Measurements from ENCODE around the gene EEPD1. TPM values are rescaled to one million over a fixed set of nuclear protein-coding genes. Genes with fewer than 3 reads are reported as not detected.
"Not testable (repeated sequence)": the region's sequence is repeated elsewhere in the genome, so short reads cannot be mapped to it uniquely, and the experiment has no call there.

EEPD1 gene
- total RNA-seq, 2 experiments from 2014 or later: 1.3 TPM

- H3K4me1 Mint-ChIP-seq: peaks cover 35% of the 10 kb centered on the region
- DNase-seq (no peak), ATAC-seq (no peak)
- H3K9me3 Mint-ChIP-seq (ENCODE audit: low read depth): no peaks in the 10 kb centered on the region
- intact Hi-C loops (cut with DNase I, micrococcal nuclease): loop anchor here (5.0 to 10.0 kb wide), 4 partner anchors 171 to 566 kb away; partner anchors contain the start of gene SEPTIN7 (in 1 of the 2)
- CTCF ChIA-PET: interaction anchor here (0.6 to 1.3 kb wide), 4 partner anchors 11 to 171 kb away, joined by 3 to 5 read pairs (median 3); no protein-coding TSS in a partner anchor
- no peaks in the 10 kb centered on the region for H3K36me3 Mint-ChIP-seq (ENCODE audit: low read depth)
- H3K4me3 Mint-ChIP-seq: no peak overlapping the region
- H3K27ac Mint-ChIP-seq: peak overlapping the region; percentile 0
- POLR2A ChIA-PET: no interaction called here
- peaks cover 27% of the 10 kb centered on the region for H3K27me3 Mint-ChIP-seq
These were observed 36.5 kb upstream of the EEPD1 start for GRCh38 chr7:36116347-36117202.

GRCh38 chr7:36117203-36117840 lies 35.7 kb upstream of the EEPD1 start:
- Mint-ChIP-seq H3K9me3 (ENCODE audit: low read depth) (peaks cover 4% of the 10 kb centered on the region), H3K4me1 (peaks cover 35% of the 10 kb centered on the region), H3K4me3 (no peak overlapping the region), H3K36me3 (ENCODE audit: low read depth) (peaks cover 1% of the 10 kb centered on the region), H3K27me3 (peaks cover 29% of the 10 kb centered on the region), H3K27ac (no peak overlapping the region)
- intact Hi-C loops (cut with DNase I, micrococcal nuclease): loop anchor here (5.0 to 10.0 kb wide), 4 partner anchors 170 to 565 kb away; partner anchors contain the start of gene SEPTIN7 (in 1 of the 2)
- CTCF ChIA-PET: interaction anchor here (0.8 to 1.2 kb wide), 2 partner anchors 19 to 202 kb away, joined by 3 read pairs; no protein-coding TSS in a partner anchor
- no peak for ATAC-seq
- no peak for DNase-seq
- POLR2A ChIA-PET: no interaction called here

GRCh38 chr7:36118344-36118743 lies 34.7 kb upstream of the EEPD1 start:
- H3K9me3 Mint-ChIP-seq (ENCODE audit: low read depth): peaks cover 8% of the 10 kb centered on the region
- no peak for DNase-seq
- POLR2A ChIA-PET: no interaction called here
- peaks cover 35% of the 10 kb centered on the region for H3K4me1 Mint-ChIP-seq
- no peak overlapping the region for H3K4me3 Mint-ChIP-seq
- peaks cover 22% of the 10 kb centered on the region for H3K27me3 Mint-ChIP-seq
- H3K36me3 Mint-ChIP-seq (ENCODE audit: low read depth): peaks cover 1% of the 10 kb centered on the region
- CTCF ChIA-PET: interaction anchor here (0.6 to 1.2 kb wide), 3 partner anchors 20 to 201 kb away, joined by 3 read pairs; no protein-coding TSS in a partner anchor
- no peak for ATAC-seq
- no peak overlapping the region for H3K27ac Mint-ChIP-seq
- intact Hi-C loops (cut with DNase I, micrococcal nuclease): loop anchor here (5.0 to 10.0 kb wide), 4 partner anchors 169 to 564 kb away; partner anchors contain the start of gene SEPTIN7 (in 1 of the 2)

- peaks cover 35% of the 10 kb centered on the region for H3K4me1 Mint-ChIP-seq
- H3K9me3 Mint-ChIP-seq (ENCODE audit: low read depth): peaks cover 8% of the 10 kb centered on the region
- ATAC-seq (no peak), DNase-seq (no peak)
- ChIA-PET POLR2A (no interaction called here), CTCF (interaction anchor here (0.7 kb wide), 1 partner anchor 74 kb away, joined by 3 read pairs; no protein-coding TSS in a partner anchor)
- no peak overlapping the region for H3K27ac Mint-ChIP-seq
- intact Hi-C loops (cut with DNase I, micrococcal nuclease): loop anchor here (5.0 to 10.0 kb wide), 4 partner anchors 168 to 563 kb away; partner anchors contain the start of gene SEPTIN7 (in 1 of the 2)
- no peak overlapping the region for H3K4me3 Mint-ChIP-seq
- H3K27me3 Mint-ChIP-seq: peaks cover 18% of the 10 kb centered on the region
- H3K36me3 Mint-ChIP-seq (ENCODE audit: low read depth): peaks cover 1% of the 10 kb centered on the region
These were observed 33.9 kb upstream of the EEPD1 start for GRCh38 chr7:36119005-36119706.

GRCh38 chr7:36119983-36120646 lies 32.9 kb upstream of the EEPD1 start:
- H3K4me3 Mint-ChIP-seq; ATAC-seq; H3K36me3 Mint-ChIP-seq (ENCODE audit: low read depth); POLR2A ChIA-PET; H3K27ac Mint-ChIP-seq; H3K9me3 Mint-ChIP-seq (ENCODE audit: low read depth); DNase-seq: not testable (repeated sequence)
- H3K4me1 Mint-ChIP-seq: peaks cover 31% of the 10 kb centered on the region
- intact Hi-C loops (cut with DNase I, micrococcal nuclease): loop anchor here (5.0 to 10.0 kb wide), 4 partner anchors 167 to 562 kb away; partner anchors contain the start of gene SEPTIN7 (in 1 of the 2)
- H3K27me3 Mint-ChIP-seq: peaks cover 15% of the 10 kb centered on the region
- CTCF ChIA-PET: interaction anchor here (1.1 kb wide), 1 partner anchor 199 kb away, joined by 5 read pairs; no protein-coding TSS in a partner anchor

GRCh38 chr7:36125630-36126029 lies 27.4 kb upstream of the EEPD1 start:
- H3K36me3 Mint-ChIP-seq (ENCODE audit: low read depth); intact Hi-C loops (cut with DNase I, micrococcal nuclease); H3K9me3 Mint-ChIP-seq (ENCODE audit: low read depth); H3K27ac Mint-ChIP-seq; POLR2A ChIA-PET; DNase-seq; H3K27me3 Mint-ChIP-seq; ATAC-seq; H3K4me3 Mint-ChIP-seq; CTCF ChIA-PET; H3K4me1 Mint-ChIP-seq: not testable (repeated sequence)

GRCh38 chr7:36127075-36127740 lies 25.8 kb upstream of the EEPD1 start:
- intact Hi-C loops (cut with DNase I, micrococcal nuclease): loop anchor here (1.0 kb wide), 1 partner anchor 164 kb away; no protein-coding TSS in a partner anchor
- Mint-ChIP-seq H3K9me3 (ENCODE audit: low read depth) (peaks cover 5% of the 10 kb centered on the region), H3K27ac (no peak overlapping the region), H3K4me1 (peaks cover 2% of the 10 kb centered on the region), H3K27me3 (peaks cover 3% of the 10 kb centered on the region), H3K36me3 (ENCODE audit: low read depth) (no peaks in the 10 kb centered on the region), H3K4me3 (no peak overlapping the region)
- POLR2A ChIA-PET: no interaction called here
- peak; percentile 31 for DNase-seq
- CTCF ChIA-PET: interaction anchor here (0.6 to 1.2 kb wide), 8 partner anchors 11 to 173 kb away, joined by 3 to 5 read pairs (median 3); no protein-coding TSS in a partner anchor
- ATAC-seq: peak; percentile 77

- no peak for ATAC-seq
- H3K4me3 Mint-ChIP-seq: no peak overlapping the region
- H3K4me1 Mint-ChIP-seq: peaks cover 2% of the 10 kb centered on the region
- H3K36me3 Mint-ChIP-seq (ENCODE audit: low read depth): no peaks in the 10 kb centered on the region
- no peak overlapping the region for H3K27ac Mint-ChIP-seq
- H3K27me3 Mint-ChIP-seq: peaks cover 3% of the 10 kb centered on the region
- no peaks in the 10 kb centered on the region for H3K9me3 Mint-ChIP-seq (ENCODE audit: low read depth)
- ChIA-PET CTCF (interaction anchor here (0.9 to 1.3 kb wide), 2 partner anchors 22 to 43 kb away, joined by 3 to 7 read pairs; no protein-coding TSS in a partner anchor), POLR2A (no interaction called here)
- no peak for DNase-seq
- intact Hi-C loops (cut with DNase I, micrococcal nuclease): no loop called here
These were observed 24.5 kb upstream of the EEPD1 start for GRCh38 chr7:36128448-36129047.

- no peak for DNase-seq
- Mint-ChIP-seq H3K27ac (no peak overlapping the region), H3K4me1 (peaks cover 2% of the 10 kb centered on the region), H3K4me3 (no peak overlapping the region), H3K27me3 (peaks cover 3% of the 10 kb centered on the region), H3K36me3 (ENCODE audit: low read depth) (no peaks in the 10 kb centered on the region), H3K9me3 (ENCODE audit: low read depth) (no peaks in the 10 kb centered on the region)
- intact Hi-C loops (cut with DNase I, micrococcal nuclease): no loop called here
- ChIA-PET POLR2A (no interaction called here), CTCF (interaction anchor here (0.9 to 1.3 kb wide), 2 partner anchors 21 to 43 kb away, joined by 3 to 7 read pairs; no protein-coding TSS in a partner anchor)
- no peak for ATAC-seq
These were observed 24.0 kb upstream of the EEPD1 start for GRCh38 chr7:36129048-36129534.
